Mesodermal cell (in vitro differentiated cells): Measurements from ENCODE around the gene ECI2.

Source experiments
- H3K27ac ChIP-seq: 2 replicates; pipeline ENCODE4 v1.7.0; 2013; ENCODE audit warnings: mild to moderate bottlenecking, low read depth, low read length, moderate library complexity; ENCODE audit not compliant: severe bottlenecking
- H3K36me3 ChIP-seq: 2 replicates; pipeline ENCODE4 v1.7.1; 2013; ENCODE audit warnings: mild to moderate bottlenecking, low read length, moderate library complexity; ENCODE audit not compliant: control insufficient read depth, insufficient read depth
- H3K4me1 ChIP-seq: one replicate; pipeline ENCODE4 v1.7.1; 2013; ENCODE audit warnings: mild to moderate bottlenecking, low read length; ENCODE audit not compliant: insufficient read depth, control insufficient read depth, poor library complexity, severe bottlenecking
- H3K4me3 ChIP-seq: 2 replicates; pipeline ENCODE4 v1.7.0; 2013; ENCODE audit warnings: low read length, control low read depth, mild to moderate bottlenecking; ENCODE audit not compliant: insufficient read depth, poor library complexity, severe bottlenecking; ENCODE audit errors: extremely low read depth
- H3K9me3 ChIP-seq: 2 replicates; pipeline ENCODE4 v1.7.1; 2013; ENCODE audit warnings: mild to moderate bottlenecking, low read length, moderate library complexity; ENCODE audit not compliant: control insufficient read depth
- WGBS, 2 experiments: methylation state at CpG; one replicate each; pipeline ENCODE4 v1.1.5; 2013; ENCODE audit warnings: missing lambda C conversion rate in 2 of 2; ENCODE audit not compliant: insufficient coverage in 2 of 2; 5-methylcytosine and 5-hydroxymethylcytosine counted together

The ECI2 gene

DNA sequence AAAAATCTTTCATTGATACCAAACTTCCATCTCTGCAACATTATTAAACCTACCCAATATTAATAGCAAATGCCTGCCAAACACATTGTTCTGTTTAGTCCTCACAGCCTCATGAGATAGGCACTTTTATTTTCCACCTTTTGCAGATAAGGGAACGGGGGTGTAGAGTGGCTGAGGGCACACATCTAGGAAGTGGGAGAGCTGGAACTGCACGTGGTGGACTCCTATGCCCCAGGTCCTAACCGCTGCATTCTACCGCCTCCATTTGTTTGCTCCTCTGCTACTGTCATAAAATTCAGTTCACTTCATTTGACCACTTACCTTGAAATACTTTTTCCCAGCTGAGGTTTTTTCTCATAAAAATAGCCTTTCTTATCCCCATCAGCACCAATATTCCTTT lies 64.0 kb downstream of the ECI2 start:
- Histone ChIP-seq H3K9me3 (no peaks in the 10 kb centered on the region), H3K36me3 (no peaks in the 10 kb centered on the region), H3K27ac (no peak overlapping the region), H3K4me3 (no peak overlapping the region), H3K4me1 (no peaks in the 10 kb centered on the region)
- 77 to 81% methylated on average over 3 to 4 of the region's 4 CpGs for WGBS, 2 experiments

DNA sequence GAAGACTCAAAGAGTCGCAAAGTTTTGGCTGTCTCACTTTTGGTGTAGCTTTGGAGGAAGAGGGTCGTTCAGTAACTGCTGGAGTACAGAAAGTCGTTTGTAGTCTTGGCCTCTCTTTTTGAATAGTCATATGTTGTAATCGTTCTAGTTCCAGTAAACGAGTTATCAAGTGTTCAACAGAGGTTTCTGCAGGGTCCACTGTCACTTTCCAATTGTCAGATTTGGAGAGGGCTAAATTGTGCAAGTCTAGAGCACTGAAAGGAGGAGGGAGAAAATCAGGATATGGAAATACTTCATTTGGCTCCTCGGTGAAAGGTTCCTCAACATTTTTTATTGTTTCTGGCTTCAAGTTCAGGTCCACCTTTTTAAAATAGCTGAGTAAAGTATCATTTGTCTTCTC lies 66.2 kb downstream of the ECI2 start:
- no peak overlapping the region for H3K4me3 ChIP-seq
- 81 to 90% methylated on average over 5 of the region's 6 CpGs for WGBS, 2 experiments
- no peaks in the 10 kb centered on the region for H3K9me3 ChIP-seq
- H3K36me3 ChIP-seq, result peaks cover 6% of the 10 kb centered on the region
- H3K4me1 ChIP-seq, result no peaks in the 10 kb centered on the region
- no peak overlapping the region for H3K27ac ChIP-seq

DNA sequence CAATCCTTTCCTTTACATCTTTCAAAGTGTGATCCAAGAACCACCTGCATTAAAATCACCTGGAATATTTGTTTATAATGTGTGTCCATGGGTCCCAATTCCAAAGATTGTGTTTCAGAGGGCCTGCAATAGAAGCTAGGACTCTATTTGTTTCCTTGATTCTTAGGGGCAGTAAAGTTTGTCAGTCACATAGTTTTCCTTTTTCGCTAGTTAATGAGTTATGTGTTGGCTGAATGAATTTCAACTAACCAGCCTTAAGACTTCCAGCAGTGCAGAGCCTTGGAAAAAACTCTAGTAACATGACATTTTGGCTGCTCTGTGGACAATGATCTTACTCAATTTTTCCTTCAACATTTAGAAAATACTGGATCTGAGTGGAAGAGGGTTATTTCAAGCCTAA lies 67.7 kb downstream of the ECI2 start:
- WGBS, 2 experiments, result no CpG with 5 or more reads among the region's 1 CpG
- Histone ChIP-seq H3K27ac (no peak overlapping the region), H3K4me3 (no peak overlapping the region), H3K9me3 (no peaks in the 10 kb centered on the region), H3K36me3 (peaks cover 19% of the 10 kb centered on the region), H3K4me1 (no peaks in the 10 kb centered on the region)

DNA sequence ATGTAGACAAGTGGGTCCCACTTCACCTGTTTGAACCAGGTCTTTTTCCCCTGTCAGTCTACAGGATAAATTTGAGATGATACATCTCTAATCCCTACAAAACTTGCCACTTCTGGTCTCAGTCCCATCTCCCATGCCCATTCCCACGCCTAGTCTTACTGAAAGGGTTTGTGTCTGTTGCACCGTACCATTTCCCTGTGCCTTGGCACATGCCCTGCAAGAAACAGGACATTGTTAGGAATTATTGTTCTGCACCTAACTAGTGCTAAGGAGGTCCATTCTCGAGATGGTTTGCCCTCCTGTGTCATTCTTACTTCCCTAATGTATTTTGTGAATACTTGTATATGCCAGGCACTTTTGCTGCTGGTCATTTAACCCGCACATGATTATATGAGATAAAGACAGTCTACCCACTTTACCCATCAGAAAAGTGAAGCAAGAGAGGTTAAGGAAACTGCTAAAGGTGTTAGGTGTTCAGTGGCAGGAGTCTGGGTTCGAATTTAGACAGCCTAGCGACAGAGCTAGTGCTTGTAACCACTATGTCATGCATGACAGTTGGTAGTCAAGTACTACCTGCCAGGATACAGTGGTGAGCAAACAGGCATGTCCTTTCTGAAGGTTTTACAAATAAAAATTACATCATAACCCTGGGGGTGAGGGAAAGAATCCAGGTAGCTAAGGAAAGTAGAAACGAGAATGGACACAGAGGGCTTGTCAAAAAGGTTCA lies 69.2 kb downstream of the ECI2 start:
- Histone ChIP-seq H3K36me3 (peaks cover 27% of the 10 kb centered on the region), H3K4me3 (no peak overlapping the region), H3K27ac (no peak overlapping the region), H3K9me3 (no peaks in the 10 kb centered on the region), H3K4me1 (no peaks in the 10 kb centered on the region)
- 97 to 100% methylated on average over 3 to 5 of the region's 7 CpGs for WGBS, 2 experiments
